Small intestine (tissue), 7 donors: ENCODE measurements around the gene SHROOM1. TPM values are rescaled to one million over a fixed set of nuclear protein-coding genes. Genes with fewer than 3 reads are reported as not detected.

Source experiments
- DNase-seq, 2 donors: peaks; one replicate each; pipeline versions ENCODE4 v3.0.0 to v3.0.0-alpha.2; 2013
- FAIRE-seq: peaks from 2 replicates; lab custom pipeline; 2012; peaks lifted over from hg19 to GRCh38; lab: Jason Lieb, UNC
- H3K27ac ChIP-seq, 3 donors: one replicate each; pipeline ENCODE4 v1.5.1; 2013; ENCODE audit warnings: low read length in 2 of 3, mild to moderate bottlenecking in 2 of 3, control low read depth in 1 of 3, inconsistent platforms in 1 of 3, low read depth in 1 of 3, moderate library complexity in 1 of 3
- H3K27me3 ChIP-seq, 3 donors: one replicate each; pipeline ENCODE4 v1.6.1; 2013; ENCODE audit warnings: low read length in 3 of 3, inconsistent platforms in 1 of 3; ENCODE audit not compliant: control insufficient read depth in 3 of 3, insufficient read depth in 3 of 3
- H3K36me3 ChIP-seq, 3 donors: one replicate each; pipeline ENCODE4 v1.6.1; 2013; ENCODE audit warnings: low read length in 3 of 3, inconsistent platforms in 1 of 3, low read depth in 1 of 3, mild to moderate bottlenecking in 1 of 3, moderate library complexity in 1 of 3; ENCODE audit not compliant: control insufficient read depth in 3 of 3, insufficient read depth in 2 of 3
- H3K4me1 ChIP-seq, 3 donors: one replicate each; pipeline ENCODE4 v1.6.1; 2013; ENCODE audit warnings: low read length in 2 of 3, inconsistent platforms in 1 of 3, low read depth in 1 of 3, mild to moderate bottlenecking in 1 of 3, moderate library complexity in 1 of 3; ENCODE audit not compliant: control insufficient read depth in 3 of 3, insufficient read depth in 2 of 3
- H3K4me3 ChIP-seq, 3 donors: one replicate each; pipeline ENCODE4 v1.5.1; 2013; ENCODE audit warnings: low read length in 3 of 3, control low read depth in 1 of 3, inconsistent platforms in 1 of 3, low read depth in 1 of 3, mild to moderate bottlenecking in 1 of 3, moderate library complexity in 1 of 3
- H3K9me3 ChIP-seq, 2 donors: one replicate each; pipeline ENCODE4 v1.6.1; 2013; ENCODE audit warnings: low read depth in 1 of 2, low read length in 1 of 2; ENCODE audit not compliant: control insufficient read depth in 2 of 2, insufficient read depth in 1 of 2
- WGBS, 3 donors: extraction: QIAGEN DNeasy Blood & Tissue Kit; methylation state at CpG; one replicate each; pipeline ENCODE4 v1.1.7; 2013; 5-methylcytosine and 5-hydroxymethylcytosine counted together
- polyA plus RNA-seq, 4 donors: library from polyadenylated mRNA; stranded (reverse) in 3 of 4; unstranded in 1 of 4; fragments of 200-250 nt in 3 of 4; fragments of 120-200 nt in 1 of 4; gene quantifications; one replicate each; pipeline versions ENCODE4 v1.2.1 to v1.2.3, GENCODE V29; 2013
- donor health status: healthy with polysubstance abuse.
- donor health status: control.
- donor health status: control.
- donor health status: Bipolar disorder and iron deficiency.
- donor health status: healthy.

Gene SHROOM1
- polyA plus RNA-seq, 4 donors, result 9.2 to 72.2 (median 15.0) TPM

DNA sequence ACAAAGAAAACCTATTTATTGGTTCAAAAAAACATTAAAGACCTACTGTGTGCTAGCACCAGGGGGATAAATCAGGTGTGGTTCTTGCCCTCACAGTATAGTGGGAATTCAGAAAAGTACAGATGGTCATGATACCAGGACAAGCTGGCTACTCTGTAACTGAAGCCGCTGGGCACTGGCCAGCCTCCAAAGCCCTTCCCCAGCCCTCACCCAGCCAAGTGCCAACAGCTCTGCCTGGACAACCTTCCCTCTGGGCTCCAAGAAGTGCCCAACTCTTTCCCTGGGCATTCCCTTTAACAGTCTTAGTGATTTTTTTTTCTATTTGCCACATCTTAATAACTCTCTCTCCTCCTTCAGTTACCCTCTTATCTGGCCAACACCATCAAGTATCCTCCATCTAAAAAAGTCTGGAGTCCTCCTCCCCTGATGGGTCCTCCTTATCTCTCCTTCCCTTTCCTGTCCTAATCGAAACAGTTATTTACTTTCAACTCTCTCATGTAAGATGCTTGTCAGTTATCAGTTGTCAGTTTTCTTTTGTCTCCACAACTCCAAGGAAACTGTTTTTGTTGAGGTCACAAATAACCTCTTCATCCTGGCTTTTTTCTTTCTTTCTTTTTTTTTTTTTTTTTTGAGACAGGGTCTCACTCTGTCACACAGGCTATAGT lies 40.1 kb downstream of the SHROOM1 start:
- no peaks in the 10 kb centered on the region for H3K27me3 ChIP-seq
- FAIRE-seq, result no peak
- no peak for DNase-seq
- H3K36me3 ChIP-seq, result no peaks in the 10 kb centered on the region
- 66 to 77% (median 67%) methylated on average over 2 of the region's 2 CpGs for WGBS, 3 donors
- no peaks in the 10 kb centered on the region for H3K4me1 ChIP-seq
- no peak overlapping the region for H3K27ac ChIP-seq
- H3K9me3 ChIP-seq, result no peaks in the 10 kb centered on the region
- H3K4me3 ChIP-seq, result no peak overlapping the region

- H3K9me3 ChIP-seq, result no peaks in the 10 kb centered on the region
- H3K4me3 ChIP-seq, result no peak overlapping the region
- DNase-seq (no peak), FAIRE-seq (no peak)
- H3K4me1 ChIP-seq, result no peaks in the 10 kb centered on the region
- no peaks in the 10 kb centered on the region for H3K36me3 ChIP-seq
- no peaks in the 10 kb centered on the region for H3K27me3 ChIP-seq
- no peak overlapping the region for H3K27ac ChIP-seq
- WGBS, 3 donors, result 84 to 91% (median 88%) methylated on average over 8 of the region's 8 CpGs
Measured at GRCh38 chr5:132788990-132789886, 41.2 kb downstream of the SHROOM1 start.

- Histone ChIP-seq H3K4me1 (no peaks in the 10 kb centered on the region), H3K9me3 (no peaks in the 10 kb centered on the region), H3K27ac (no peak overlapping the region), H3K4me3 (no peak overlapping the region), H3K27me3 (no peaks in the 10 kb centered on the region), H3K36me3 (no peaks in the 10 kb centered on the region)
- FAIRE-seq (no peak), DNase-seq (no peak)
- WGBS, 3 donors, result 82 to 95% (median 90%) methylated on average over 1 of the region's 1 CpG
Measured at GRCh38 chr5:132788508-132788907, 41.9 kb downstream of the SHROOM1 start.

DNA sequence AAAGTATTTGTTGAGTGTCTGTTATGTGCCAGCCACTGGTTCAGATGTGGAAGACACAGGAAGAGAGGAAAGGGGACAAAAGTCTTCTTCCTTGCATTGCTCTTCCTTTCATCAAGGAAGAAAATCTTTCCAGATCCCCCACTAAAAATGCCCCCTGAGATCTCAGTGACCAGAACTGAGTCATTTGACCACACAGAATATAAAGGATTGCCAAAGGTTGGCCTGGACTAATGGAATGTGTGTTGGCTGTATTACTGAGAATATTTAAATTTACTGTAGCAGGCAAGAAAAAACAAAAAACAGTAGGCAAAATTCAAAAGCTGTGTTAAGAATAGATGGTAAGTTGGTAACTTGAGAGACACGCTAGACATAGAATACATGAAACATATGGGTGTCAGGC lies 43.4 kb downstream of the SHROOM1 start:
- no peak for DNase-seq
- no peaks in the 10 kb centered on the region for H3K4me1 ChIP-seq
- WGBS, 3 donors, result 94 to 100% (median 95%) methylated on average over 1 of the region's 1 CpG
- H3K27me3 ChIP-seq, result no peaks in the 10 kb centered on the region
- H3K27ac ChIP-seq, result no peak overlapping the region
- no peak overlapping the region for H3K4me3 ChIP-seq
- H3K9me3 ChIP-seq, result no peaks in the 10 kb centered on the region
- no peak for FAIRE-seq
- H3K36me3 ChIP-seq, result no peaks in the 10 kb centered on the region

DNA sequence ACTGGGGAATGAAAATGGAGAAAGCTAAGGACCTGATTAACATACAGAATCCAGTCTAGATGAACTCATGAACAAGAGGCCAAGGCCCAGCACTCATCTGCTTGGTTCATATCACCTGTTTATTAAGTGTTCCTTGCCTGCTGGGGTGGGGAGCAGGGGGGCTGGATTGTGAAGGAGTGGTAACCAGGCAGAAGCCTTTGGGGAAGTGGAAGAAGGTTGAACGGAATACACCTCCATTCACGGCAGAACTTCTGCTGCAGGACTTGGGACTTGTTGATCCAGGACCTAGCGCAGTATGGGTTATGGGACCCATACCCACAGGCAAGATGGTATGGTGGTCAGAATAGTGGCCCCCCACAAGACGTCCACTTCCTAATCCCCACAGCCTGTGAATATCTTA lies 44.6 kb downstream of the SHROOM1 start:
- 89 to 96% (median 93%) methylated on average over 4 of the region's 4 CpGs for WGBS, 3 donors
- Histone ChIP-seq H3K27ac (no peak overlapping the region), H3K4me3 (no peak overlapping the region), H3K9me3 (no peaks in the 10 kb centered on the region), H3K27me3 (no peaks in the 10 kb centered on the region), H3K36me3 (no peaks in the 10 kb centered on the region), H3K4me1 (no peaks in the 10 kb centered on the region)
- no peak for DNase-seq
- no peak for FAIRE-seq

DNA sequence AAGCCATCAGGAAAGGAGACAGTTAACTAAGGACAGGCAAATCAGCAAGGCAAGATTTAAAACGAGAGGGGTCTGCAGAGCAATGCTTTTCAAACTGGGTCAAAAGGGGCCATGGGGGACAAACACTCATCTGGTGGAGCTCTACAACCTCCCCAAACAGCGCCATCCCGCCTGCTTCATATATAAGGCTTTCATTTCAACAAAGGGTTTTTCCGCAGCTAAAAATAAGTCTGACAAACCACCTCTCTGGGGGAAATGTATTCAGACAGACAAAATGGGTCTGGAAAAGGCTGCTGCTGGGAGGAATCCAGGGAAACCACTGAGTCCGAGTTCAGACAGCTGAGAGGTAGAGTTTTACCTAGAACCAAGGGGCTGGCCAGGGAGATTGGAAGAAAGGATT lies 45.1 kb downstream of the SHROOM1 start:
- Histone ChIP-seq H3K36me3 (no peaks in the 10 kb centered on the region), H3K4me1 (no peaks in the 10 kb centered on the region), H3K4me3 (no peak overlapping the region), H3K9me3 (no peaks in the 10 kb centered on the region), H3K27ac (no peak overlapping the region), H3K27me3 (no peaks in the 10 kb centered on the region)
- WGBS, 3 donors, result 69 to 86% (median 84%) methylated on average over 5 of the region's 5 CpGs
- FAIRE-seq, result no peak
- DNase-seq, result no peak

- WGBS, 3 donors, result 62 to 81% (median 78%) methylated on average over 4 of the region's 4 CpGs
- Histone ChIP-seq H3K4me3 (no peak overlapping the region), H3K4me1 (peaks cover 0 to 8% (median 0%) of the 10 kb centered on the region in 3 donors), H3K9me3 (no peaks in the 10 kb centered on the region), H3K27ac (no peak overlapping the region), H3K27me3 (no peaks in the 10 kb centered on the region), H3K36me3 (no peaks in the 10 kb centered on the region)
- FAIRE-seq (no peak), DNase-seq (no peak)
Measured at GRCh38 chr5:132782101-132782500, 48.3 kb downstream of the SHROOM1 start.

DNA sequence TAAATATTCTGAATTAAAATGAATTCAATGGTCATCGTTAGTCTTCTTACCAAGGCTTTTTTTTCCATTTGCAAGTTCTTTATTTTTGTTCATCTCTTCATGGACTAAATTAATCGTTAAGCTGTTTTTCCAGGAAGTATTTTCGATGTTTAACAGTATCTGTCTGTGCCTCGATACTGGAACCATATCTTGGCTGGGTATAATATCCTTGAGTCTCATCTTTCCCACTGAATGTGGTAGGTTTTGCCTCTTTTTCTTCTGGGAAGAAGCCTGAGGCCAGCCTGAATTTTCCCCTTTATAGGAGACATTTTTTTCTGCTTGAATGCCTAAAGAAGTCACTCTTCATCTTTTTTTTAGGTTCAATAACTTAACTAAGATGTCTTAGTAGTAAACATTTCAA lies 49.4 kb downstream of the SHROOM1 start:
- WGBS, 3 donors, result 77 to 80% (median 79%) methylated on average over 4 of the region's 4 CpGs
- Histone ChIP-seq H3K27me3 (no peaks in the 10 kb centered on the region), H3K4me1 (peaks cover 0 to 8% (median 0%) of the 10 kb centered on the region in 3 donors), H3K36me3 (no peaks in the 10 kb centered on the region), H3K27ac (no peak overlapping the region), H3K9me3 (no peaks in the 10 kb centered on the region), H3K4me3 (no peak overlapping the region)
- FAIRE-seq (no peak), DNase-seq (no peak)
